Breast epithelium (tissue), 3 donors: ENCODE data around the gene USP3.

Source experiments
- CTCF ChIP-seq, 3 donors: fragments of 450-650 bp; IDR thresholded peaks; one replicate each; pipeline ENCODE4 v1.5.1; 2016 to 2017; ENCODE audit warnings: antibody characterized with exemption in 3 of 3, mild to moderate bottlenecking in 3 of 3, moderate library complexity in 3 of 3
- POLR2A ChIP-seq: fragments of 450-650 bp; IDR thresholded peaks from one replicate; pipeline ENCODE4 v1.6.1; 2016; ENCODE audit warnings: antibody characterized with exemption, mild to moderate bottlenecking, moderate library complexity
- POLR2AphosphoS5 ChIP-seq, 3 donors: sonication (generic); formaldehyde crosslinking; IDR thresholded peaks; one replicate each; pipeline ENCODE4 v1.6.1; 2017; ENCODE audit warnings: antibody characterized with exemption in 3 of 3

GRCh38 chr15:63503739-63504246 is 600 bp upstream of the USP3 start:
- TF ChIP-seq CTCF (IDR thresholded peaks at IDR 0.05) (no peak), POLR2A (no peak), POLR2AphosphoS5 (IDR thresholded peaks at IDR 0.05) (no peak)
